GM18867 (cell line): ENCODE data around the gene MTA1.

Source experiments
- ATAC-seq: cut with Tn5 transposase; IDR thresholded peaks from one replicate; pipeline ENCODE4 v1.9.1; 2021; ENCODE audit warnings: mild to moderate bottlenecking, moderate library complexity; ENCODE audit not compliant: unreplicated experiment

Gene MTA1

DNA sequence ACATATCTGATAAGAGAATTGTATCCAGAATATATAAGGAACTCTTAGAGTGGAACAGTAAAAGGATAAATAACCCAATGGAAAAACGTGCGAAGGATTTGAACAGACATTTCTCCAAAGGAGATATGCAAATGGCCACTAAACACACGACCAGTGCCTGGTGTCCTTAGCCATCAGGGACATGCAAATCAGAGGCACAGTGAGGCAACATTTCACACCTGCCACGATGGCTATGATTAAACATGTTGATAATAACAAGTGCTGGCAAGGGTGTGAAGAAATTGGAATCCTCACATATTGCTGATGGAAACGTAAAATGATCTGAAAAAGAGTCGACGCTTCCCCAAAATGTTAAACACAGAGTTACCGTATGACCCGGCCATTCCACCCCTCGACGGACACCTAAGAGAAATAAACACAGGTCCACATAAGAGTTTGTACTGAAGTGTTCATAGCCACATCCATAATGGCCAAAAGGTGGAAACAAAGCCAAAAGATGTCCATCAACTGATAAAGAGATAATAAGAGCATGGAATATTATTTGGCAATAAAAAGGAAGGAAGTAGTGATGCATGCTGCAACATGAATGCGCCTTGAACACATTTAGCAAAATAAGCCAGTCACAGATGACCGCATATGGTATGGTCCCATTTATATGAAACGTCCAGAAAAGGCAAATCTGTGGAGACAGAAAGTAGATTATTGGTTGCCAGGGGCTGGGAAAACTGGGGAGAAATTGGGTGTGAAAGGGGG lies 100.5 kb downstream of the MTA1 start:
- ATAC-seq, result no peak
